GM03348 (cell line): Measurements from ENCODE around the gene ADIPOR2.
"Not testable (repeated sequence)": the region's sequence is repeated elsewhere in the genome, so short reads cannot be mapped to it uniquely, and the experiment has no call there.

Experiments
- DNase-seq: peaks from one replicate; pipeline ENCODE4 v3.0.0; 2012; ENCODE audit warnings: low spot score

ADIPOR2 gene

GRCh38 chr12:1666215-1666614 lies 24.7 kb upstream of the ADIPOR2 start:
- DNase-seq, result no peak

GRCh38 chr12:1666685-1667162 lies 24.1 kb upstream of the ADIPOR2 start:
- no peak for DNase-seq

- DNase-seq, result no peak
Measured at GRCh38 chr12:1668833-1669543, 21.9 kb upstream of the ADIPOR2 start.

GRCh38 chr12:1670358-1671268 lies 20.3 kb upstream of the ADIPOR2 start:
- no peak for DNase-seq

GRCh38 chr12:1676043-1676442 lies 14.8 kb upstream of the ADIPOR2 start:
- DNase-seq, result no peak

GRCh38 chr12:1680804-1681492 lies 9.9 kb upstream of the ADIPOR2 start:
- DNase-seq, result no peak

GRCh38 chr12:1681493-1681807 lies 9.4 kb upstream of the ADIPOR2 start:
- no peak for DNase-seq

- no peak for DNase-seq
Measured at GRCh38 chr12:1688086-1688710, 2.7 kb upstream of the ADIPOR2 start.

- peak; percentile 65 for DNase-seq
Measured at GRCh38 chr12:1691123-1692007, 495 bp downstream of the ADIPOR2 start.

GRCh38 chr12:1692226-1692625 lies 1.4 kb downstream of the ADIPOR2 start:
- DNase-seq, result no peak

GRCh38 chr12:1692895-1693610 lies 2.2 kb downstream of the ADIPOR2 start:
- DNase-seq, result no peak

- DNase-seq, result not testable (repeated sequence)
Measured at GRCh38 chr12:1695097-1695496, 4.2 kb downstream of the ADIPOR2 start.

- no peak for DNase-seq
Measured at GRCh38 chr12:1695886-1696670, 5.2 kb downstream of the ADIPOR2 start.

GRCh38 chr12:1696800-1697199 lies 5.9 kb downstream of the ADIPOR2 start:
- no peak for DNase-seq

GRCh38 chr12:1697271-1697670 lies 6.4 kb downstream of the ADIPOR2 start:
- no peak for DNase-seq

- no peak for DNase-seq
Measured at GRCh38 chr12:1698720-1699119, 7.8 kb downstream of the ADIPOR2 start.

GRCh38 chr12:1702713-1703112 lies 11.8 kb downstream of the ADIPOR2 start:
- no peak for DNase-seq

GRCh38 chr12:1703771-1704722 lies 13.2 kb downstream of the ADIPOR2 start:
- DNase-seq, result no peak
